ENCODE data around the gene ANO10. TPM values are rescaled to one million over a fixed set of nuclear protein-coding genes. Genes with fewer than 3 reads are reported as not detected.

Gene ANO10
- total RNA-seq (2022; extraction: Qiagen RNA extraction; ENCODE audit: low read depth): 17.4 to 26.3 TPM (median 20.4 TPM) in 5 replicates

DNA sequence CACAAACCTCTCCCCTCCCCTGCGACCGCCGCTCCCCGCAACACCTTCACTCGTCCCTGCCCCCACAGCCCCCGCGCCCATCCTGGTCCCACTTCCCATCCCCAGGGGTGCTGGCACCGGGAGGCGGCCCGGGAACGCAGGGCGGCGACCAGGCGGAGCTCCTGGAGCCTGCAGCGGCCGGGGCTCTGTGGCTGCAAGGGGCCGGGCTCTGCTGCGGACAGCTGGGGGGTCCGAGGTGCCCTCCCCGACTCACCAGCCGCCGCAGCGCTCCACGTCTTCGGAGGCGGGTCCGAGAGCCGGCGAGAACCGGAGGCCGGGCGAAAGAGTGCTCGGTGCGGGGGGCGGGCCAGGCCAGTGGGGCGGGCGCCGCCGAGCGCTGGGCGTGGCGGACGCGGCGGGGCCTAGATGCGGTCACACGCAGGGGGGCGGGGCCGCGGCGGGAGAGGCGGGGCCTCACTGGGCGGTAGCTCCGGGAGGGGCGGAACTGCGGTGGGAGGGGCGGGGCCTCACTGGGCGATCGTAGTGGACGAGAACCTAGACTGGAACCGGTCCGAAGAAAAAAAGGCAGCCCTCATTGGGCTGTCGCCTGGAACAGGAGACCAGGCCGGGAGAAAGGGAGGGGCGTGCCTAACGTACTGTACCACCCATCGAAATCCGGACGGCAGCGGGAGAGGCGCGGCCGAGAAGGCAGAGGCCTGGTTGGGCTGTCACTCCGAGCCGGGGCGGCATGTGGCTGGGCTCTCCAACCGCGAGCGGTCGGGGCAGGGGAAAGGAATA is at the start of gene ANO10:
TSS of gene ANO10 (minus strand) at position 356 of the 777 bp plus-strand sequence. CDS start 16,159 bp downstream, outside the sequence.

Other genes with a start within 250 kb of the ANO10 start
- gene ABHD5, start 68.9 kb upstream of the ANO10 start, total RNA-seq (2022; extraction: Qiagen RNA extraction; ENCODE audit: low read depth): 17.4 to 20.4 TPM (median 19.7 TPM) in 5 replicates

Data from A549 treated with DMSO at 1 μM for 4 hours (cell line).